Measurements from ENCODE around the gene RPS19BP1. TPM values are rescaled to one million over a fixed set of nuclear protein-coding genes. Genes with fewer than 3 reads are reported as not detected.

RPS19BP1 gene
- total and polyA plus RNA-seq, 7 experiments from 2014 or later = 35.2 to 162 (median 61.8) TPM

DNA sequence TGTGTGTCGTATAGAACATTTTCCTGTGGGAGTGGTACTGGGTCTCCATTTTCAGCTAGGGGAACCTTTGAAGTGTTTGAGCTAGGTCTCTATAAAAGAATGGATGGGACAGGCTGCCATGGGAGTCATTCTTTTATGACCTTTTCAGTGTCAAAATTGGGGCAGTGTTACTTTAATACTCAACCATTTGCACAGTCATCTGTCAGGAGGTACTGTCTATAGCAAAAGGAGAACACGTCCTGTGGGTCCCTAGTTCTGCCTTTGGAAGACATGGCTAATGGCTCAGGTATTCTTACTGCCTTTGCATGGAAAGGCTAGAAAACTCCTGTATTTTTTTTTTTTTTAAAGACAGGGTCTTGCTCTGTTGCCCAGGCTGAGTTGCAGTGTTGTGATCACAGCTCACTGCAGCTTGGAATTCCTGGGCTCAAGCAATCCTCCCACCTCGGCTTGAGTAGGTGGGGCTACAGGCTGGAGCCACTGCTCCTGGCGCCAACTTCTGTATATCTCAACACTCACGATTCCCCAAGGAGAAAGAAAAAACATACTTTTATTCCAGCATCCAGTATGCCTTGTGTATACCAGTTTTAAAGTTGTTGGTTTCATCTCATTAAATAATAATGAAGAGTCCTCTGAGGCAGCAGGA lies 14.3 kb downstream of the RPS19BP1 start:
- peaks cover 11 to 53% (median 34%) of the 10 kb centered on the region in 5 donors for H3K36me3 Mint-ChIP-seq
- H3K9me3 ChIP-seq (ENCODE audit: control insufficient read depth in 2 of 3, low read length in 3 of 3) = no peaks in the 10 kb centered on the region
- H3K9me3 Mint-ChIP-seq = peaks cover 0 to 16% (median 0%) of the 10 kb centered on the region in 11 donors
- no peaks in the 10 kb centered on the region for H3K27me3 ChIP-seq (ENCODE audit: control insufficient read depth in 2 of 2, insufficient read depth in 2 of 2, low read length in 2 of 2)
- H3K27me3 Mint-ChIP-seq = peaks cover 0 to 4% (median 0%) of the 10 kb centered on the region in 5 donors
- no peak overlapping the region for H3K4me3 ChIP-seq (ENCODE audit: low read length)
- peaks cover 11 to 58% (median 21%) of the 10 kb centered on the region in 3 experiments for H3K36me3 ChIP-seq (ENCODE audit: control insufficient read depth in 2 of 3, insufficient read depth in 3 of 3, low read length in 3 of 3)
- peaks cover 25 to 59% (median 41%) of the 10 kb centered on the region in 7 donors for H3K4me1 Mint-ChIP-seq
- ATAC-seq (no peak), DNase-seq (peak in 1 of 9 donors; percentile 2)
- peak overlapping the region in 6 of 9 donors; percentile 43 to 98 (median 94) for H3K27ac Mint-ChIP-seq
- ChIA-PET CTCF (interaction anchor here (0.7 to 5.5 kb wide), 7 partner anchors 12 to 348 kb away, joined by 3 to 50 read pairs (median 6); partner anchors contain the start of genes CACNA1I and TAB1), POLR2A (interaction anchor here (1.2 to 3.2 kb wide), 4 partner anchors 8 to 16 kb away, joined by 4 to 15 read pairs (median 10); partner anchors contain the start of gene MIEF1)
- H3K27ac ChIP-seq (ENCODE audit: low read depth, low read length) = no peak overlapping the region
- intact Hi-C loops (cut with micrococcal nuclease) = no loop called here
- peak overlapping the region in 9 of 10 donors; percentile 21 to 98 (median 95) for H3K4me3 Mint-ChIP-seq
- peaks cover 20 to 31% of the 10 kb centered on the region in 2 donors for H3K4me1 ChIP-seq (ENCODE audit: control insufficient read depth in 2 of 2, insufficient read depth in 2 of 2, low read length in 2 of 2)

DNA sequence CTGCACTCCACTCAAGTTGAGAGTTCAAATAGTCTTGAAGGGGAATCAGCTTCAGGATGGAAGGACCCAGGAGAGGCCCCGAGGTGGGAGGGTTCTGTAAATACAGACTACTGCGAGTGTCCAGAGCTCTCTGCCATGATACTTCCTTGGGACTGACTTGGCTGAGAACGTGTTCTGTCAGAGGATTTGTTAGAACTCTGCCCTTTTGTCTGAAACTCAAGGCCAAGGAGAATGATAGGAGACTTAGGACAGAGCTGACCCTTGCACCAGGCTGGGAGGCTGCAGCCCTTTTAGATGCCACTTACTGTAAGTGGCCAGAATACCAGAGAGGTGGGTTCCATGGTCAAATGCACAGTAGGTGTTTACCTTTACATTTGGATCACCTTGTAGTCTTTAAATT lies 15.1 kb downstream of the RPS19BP1 start:
- Histone ChIP-seq H3K4me3 (ENCODE audit: low read length) (no peak overlapping the region), H3K9me3 (ENCODE audit: control insufficient read depth in 2 of 3, low read length in 3 of 3) (no peaks in the 10 kb centered on the region), H3K27ac (ENCODE audit: low read depth, low read length) (no peak overlapping the region), H3K4me1 (ENCODE audit: control insufficient read depth in 2 of 2, insufficient read depth in 2 of 2, low read length in 2 of 2) (peaks cover 12 to 23% of the 10 kb centered on the region in 2 donors), H3K27me3 (ENCODE audit: control insufficient read depth in 2 of 2, insufficient read depth in 2 of 2, low read length in 2 of 2) (no peaks in the 10 kb centered on the region), H3K36me3 (ENCODE audit: control insufficient read depth in 2 of 3, insufficient read depth in 3 of 3, low read length in 3 of 3) (peaks cover 11 to 58% (median 24%) of the 10 kb centered on the region in 3 experiments)
- intact Hi-C loops (cut with micrococcal nuclease) = no loop called here
- H3K27ac Mint-ChIP-seq = peak overlapping the region in 2 of 9 donors; percentile 39 to 94
- ATAC-seq (no peak), DNase-seq (no peak)
- peaks cover 0 to 16% (median 0%) of the 10 kb centered on the region in 11 donors for H3K9me3 Mint-ChIP-seq
- peaks cover 11 to 48% (median 29%) of the 10 kb centered on the region in 5 donors for H3K36me3 Mint-ChIP-seq
- POLR2A ChIA-PET = interaction anchor here (0.6 to 3.2 kb wide), 7 partner anchors 9 to 468 kb away, joined by 3 to 15 read pairs (median 6); partner anchors contain the start of gene MIEF1
- H3K4me1 Mint-ChIP-seq = peaks cover 17 to 51% (median 33%) of the 10 kb centered on the region in 7 donors
- CTCF ChIA-PET = interaction anchor here (0.5 to 5.5 kb wide), 10 partner anchors 9 to 829 kb away, joined by 3 to 50 read pairs (median 4); partner anchors contain the start of gene TAB1
- peaks cover 0 to 4% (median 0%) of the 10 kb centered on the region in 5 donors for H3K27me3 Mint-ChIP-seq
- peak overlapping the region in 3 of 10 donors; percentile 7 to 34 (median 12) for H3K4me3 Mint-ChIP-seq

DNA sequence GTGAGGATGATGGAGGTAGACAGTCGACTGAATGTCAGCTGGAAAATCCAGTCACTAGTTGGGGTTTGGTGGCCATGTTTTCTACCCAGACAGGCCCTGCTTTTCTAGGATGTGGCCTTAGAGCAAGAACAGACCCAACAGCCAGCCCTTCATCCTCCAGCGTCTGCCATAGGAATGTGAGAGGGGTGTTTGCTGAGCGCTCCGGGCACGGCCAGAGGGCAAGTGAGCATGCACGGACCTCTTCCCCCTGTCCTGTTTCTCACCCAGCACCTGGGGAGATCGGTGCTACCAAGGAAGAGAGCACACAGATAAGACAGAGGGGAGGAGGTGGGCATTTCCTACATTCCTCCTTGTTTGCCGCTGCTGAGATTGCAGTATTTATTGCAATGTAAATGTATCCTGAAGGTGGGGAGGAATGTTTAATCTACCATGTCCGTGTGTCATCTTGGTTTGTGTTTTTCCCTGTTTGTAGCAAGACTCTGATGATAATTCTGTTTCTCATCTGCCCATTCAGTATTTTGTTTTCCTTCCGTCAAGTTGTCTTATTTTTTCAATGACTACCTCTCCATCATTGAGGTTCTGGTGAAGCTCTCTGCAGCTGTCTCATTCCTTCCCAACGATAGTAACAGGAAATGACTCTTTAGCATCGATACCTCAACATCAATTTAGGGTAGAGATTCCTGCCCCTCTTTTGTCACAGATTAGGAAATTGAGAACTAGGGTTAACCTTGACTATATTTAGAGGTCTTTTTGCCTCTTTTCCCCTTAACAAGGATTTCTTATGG lies 17.1 kb downstream of the RPS19BP1 start:
- DNase-seq (peak in 1 of 9 donors; percentile 5), ATAC-seq (no peak)
- Mint-ChIP-seq H3K4me3 (no peak overlapping the region), H3K9me3 (peaks cover 0 to 6% (median 0%) of the 10 kb centered on the region in 11 donors), H3K27me3 (peaks cover 0 to 4% (median 0%) of the 10 kb centered on the region in 5 donors), H3K27ac (peak overlapping the region in 3 of 9 donors; percentile 21 to 64 (median 63)), H3K4me1 (peaks cover 7 to 41% (median 20%) of the 10 kb centered on the region in 7 donors), H3K36me3 (peaks cover 10 to 34% (median 18%) of the 10 kb centered on the region in 5 donors)
- no peak overlapping the region for H3K27ac ChIP-seq (ENCODE audit: low read depth, low read length)
- H3K27me3 ChIP-seq (ENCODE audit: control insufficient read depth in 2 of 2, insufficient read depth in 2 of 2, low read length in 2 of 2) = no peaks in the 10 kb centered on the region
- H3K36me3 ChIP-seq (ENCODE audit: control insufficient read depth in 2 of 3, insufficient read depth in 3 of 3, low read length in 3 of 3) = peaks cover 11 to 62% (median 15%) of the 10 kb centered on the region in 3 experiments
- CTCF ChIA-PET = interaction anchor here (0.6 to 5.5 kb wide), 15 partner anchors 7 to 401 kb away, joined by 3 to 50 read pairs (median 5); partner anchors contain the start of genes MIEF1 and TAB1
- no peaks in the 10 kb centered on the region for H3K9me3 ChIP-seq (ENCODE audit: control insufficient read depth in 2 of 3, low read length in 3 of 3)
- POLR2A ChIA-PET = interaction anchor here (0.6 to 2.6 kb wide), 10 partner anchors 9 to 1401 kb away, joined by 3 to 10 read pairs (median 4); partner anchors contain the start of genes MIEF1, RPL3 and RPS19BP1
- H3K4me3 ChIP-seq (ENCODE audit: low read length) = no peak overlapping the region
- intact Hi-C loops (cut with micrococcal nuclease) = no loop called here
- peaks cover 0 to 9% of the 10 kb centered on the region in 2 donors for H3K4me1 ChIP-seq (ENCODE audit: control insufficient read depth in 2 of 2, insufficient read depth in 2 of 2, low read length in 2 of 2)

DNA sequence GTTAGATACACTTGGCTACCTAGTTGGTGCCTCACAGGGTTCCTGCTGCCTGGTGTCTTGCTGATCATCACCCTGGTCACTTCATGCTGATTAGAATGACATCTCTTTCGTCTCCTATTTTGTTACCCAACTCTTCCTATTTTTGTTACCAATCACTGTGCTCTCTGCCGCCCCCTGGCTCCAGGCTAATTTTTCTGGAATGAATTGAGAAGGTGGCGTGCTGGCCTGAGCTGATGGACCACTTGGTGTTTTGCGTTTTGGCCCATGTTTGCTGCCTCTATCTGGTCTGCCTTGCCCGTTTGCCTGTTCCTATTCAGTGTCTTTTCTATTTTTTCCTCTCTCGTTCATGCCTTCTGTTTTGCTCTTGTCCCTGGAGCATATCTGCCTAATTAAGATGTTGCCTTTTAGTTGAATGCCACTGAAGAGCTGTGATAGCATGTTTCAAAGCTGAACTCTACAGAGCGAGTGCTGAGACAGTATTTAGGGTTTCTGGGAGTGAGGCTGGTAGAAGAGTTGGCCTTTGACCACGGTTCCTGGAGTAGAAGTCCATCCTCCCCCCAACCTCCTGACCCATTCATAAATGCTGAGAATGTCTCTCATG lies 18.1 kb downstream of the RPS19BP1 start:
- Histone ChIP-seq H3K4me3 (ENCODE audit: low read length) (no peak overlapping the region), H3K4me1 (ENCODE audit: control insufficient read depth in 2 of 2, insufficient read depth in 2 of 2, low read length in 2 of 2) (peaks cover 0 to 9% of the 10 kb centered on the region in 2 donors), H3K9me3 (ENCODE audit: control insufficient read depth in 2 of 3, low read length in 3 of 3) (no peaks in the 10 kb centered on the region), H3K27me3 (ENCODE audit: control insufficient read depth in 2 of 2, insufficient read depth in 2 of 2, low read length in 2 of 2) (no peaks in the 10 kb centered on the region), H3K27ac (ENCODE audit: low read depth, low read length) (no peak overlapping the region), H3K36me3 (ENCODE audit: control insufficient read depth in 2 of 3, insufficient read depth in 3 of 3, low read length in 3 of 3) (peaks cover 11 to 66% (median 15%) of the 10 kb centered on the region in 3 experiments)
- Mint-ChIP-seq H3K27me3 (no peaks in the 10 kb centered on the region), H3K4me1 (peaks cover 11 to 43% (median 22%) of the 10 kb centered on the region in 7 donors), H3K4me3 (no peak overlapping the region), H3K27ac (peak overlapping the region in 5 of 9 donors; percentile 12 to 59 (median 23)), H3K9me3 (no peaks in the 10 kb centered on the region), H3K36me3 (peaks cover 13 to 34% (median 17%) of the 10 kb centered on the region in 5 donors)
- intact Hi-C loops (cut with micrococcal nuclease) = loop anchor here in 1 of 2 donors (1.0 kb wide), 2 partner anchors 21 to 171 kb away; no protein-coding TSS in a partner anchor
- peak in 6 of 9 donors; percentile 18 to 55 (median 52) for DNase-seq
- POLR2A ChIA-PET = interaction anchor here (0.7 to 2.6 kb wide), 8 partner anchors 11 to 194 kb away, joined by 3 to 10 read pairs (median 4); partner anchors contain the start of genes MIEF1, RPS19BP1 and TAB1
- peak; percentile 72 for ATAC-seq
- CTCF ChIA-PET = interaction anchor here (0.7 to 5.5 kb wide), 10 partner anchors 8 to 172 kb away, joined by 3 to 50 read pairs (median 6); partner anchors contain the start of genes MIEF1 and TAB1

DNA sequence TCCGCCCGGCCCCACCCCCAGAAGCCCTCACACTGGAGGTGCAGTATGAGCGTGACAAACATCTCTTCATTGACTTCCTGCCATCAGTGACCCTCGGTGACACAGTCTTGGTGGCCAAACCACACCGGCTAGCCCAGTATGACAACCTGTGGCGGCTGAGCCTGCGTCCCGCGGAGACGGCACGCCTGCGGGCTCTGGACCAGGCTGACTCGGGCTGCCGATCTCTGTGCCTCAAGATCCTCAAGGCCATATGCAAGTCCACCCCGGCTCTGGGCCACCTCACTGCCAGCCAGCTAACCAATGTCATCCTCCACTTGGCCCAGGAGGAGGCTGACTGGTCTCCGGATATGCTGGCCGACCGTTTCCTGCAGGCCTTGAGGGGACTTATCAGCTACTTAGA lies 18.8 kb downstream of the RPS19BP1 start:
- DNase-seq (peak in 1 of 9 donors; percentile 3), ATAC-seq (no peak)
- Histone ChIP-seq H3K27ac (ENCODE audit: low read depth, low read length) (no peak overlapping the region), H3K4me3 (ENCODE audit: low read length) (no peak overlapping the region), H3K9me3 (ENCODE audit: control insufficient read depth in 2 of 3, low read length in 3 of 3) (no peaks in the 10 kb centered on the region), H3K4me1 (ENCODE audit: control insufficient read depth in 2 of 2, insufficient read depth in 2 of 2, low read length in 2 of 2) (peaks cover 0 to 2% of the 10 kb centered on the region in 2 donors), H3K27me3 (ENCODE audit: control insufficient read depth in 2 of 2, insufficient read depth in 2 of 2, low read length in 2 of 2) (no peaks in the 10 kb centered on the region), H3K36me3 (ENCODE audit: control insufficient read depth in 2 of 3, insufficient read depth in 3 of 3, low read length in 3 of 3) (peaks cover 11 to 72% (median 15%) of the 10 kb centered on the region in 3 experiments)
- peaks cover 15 to 37% (median 20%) of the 10 kb centered on the region in 7 donors for H3K4me1 Mint-ChIP-seq
- no peaks in the 10 kb centered on the region for H3K27me3 Mint-ChIP-seq
- peaks cover 17 to 38% (median 21%) of the 10 kb centered on the region in 5 donors for H3K36me3 Mint-ChIP-seq
- CTCF ChIA-PET = interaction anchor here (0.7 to 5.5 kb wide), 7 partner anchors 9 to 111 kb away, joined by 4 to 50 read pairs (median 7); partner anchors contain the start of gene MIEF1
- no peak overlapping the region for H3K27ac Mint-ChIP-seq
- intact Hi-C loops (cut with micrococcal nuclease) = loop anchor here in 1 of 2 donors (1.0 kb wide), 2 partner anchors 20 to 170 kb away; no protein-coding TSS in a partner anchor
- H3K4me3 Mint-ChIP-seq = peak overlapping the region in 1 of 10 donors; percentile 32
- no peaks in the 10 kb centered on the region for H3K9me3 Mint-ChIP-seq
- POLR2A ChIA-PET = interaction anchor here (0.6 to 2.6 kb wide), 5 partner anchors 12 to 194 kb away, joined by 3 to 10 read pairs (median 4); partner anchors contain the start of genes MIEF1 and TAB1
